Hematopoietic multipotent progenitor cell treated with erythropoietin and hydrocortisone succinate and interleukin-3 and kit ligand, for 17 days (in vitro differentiated cells): ENCODE data around the gene SLC18A3.

Experiments
- DNase-seq: peaks from one replicate; pipeline ENCODE4 v3.0.0-alpha.2; 2015; ENCODE audit warnings: low spot score

The SLC18A3 gene

DNA sequence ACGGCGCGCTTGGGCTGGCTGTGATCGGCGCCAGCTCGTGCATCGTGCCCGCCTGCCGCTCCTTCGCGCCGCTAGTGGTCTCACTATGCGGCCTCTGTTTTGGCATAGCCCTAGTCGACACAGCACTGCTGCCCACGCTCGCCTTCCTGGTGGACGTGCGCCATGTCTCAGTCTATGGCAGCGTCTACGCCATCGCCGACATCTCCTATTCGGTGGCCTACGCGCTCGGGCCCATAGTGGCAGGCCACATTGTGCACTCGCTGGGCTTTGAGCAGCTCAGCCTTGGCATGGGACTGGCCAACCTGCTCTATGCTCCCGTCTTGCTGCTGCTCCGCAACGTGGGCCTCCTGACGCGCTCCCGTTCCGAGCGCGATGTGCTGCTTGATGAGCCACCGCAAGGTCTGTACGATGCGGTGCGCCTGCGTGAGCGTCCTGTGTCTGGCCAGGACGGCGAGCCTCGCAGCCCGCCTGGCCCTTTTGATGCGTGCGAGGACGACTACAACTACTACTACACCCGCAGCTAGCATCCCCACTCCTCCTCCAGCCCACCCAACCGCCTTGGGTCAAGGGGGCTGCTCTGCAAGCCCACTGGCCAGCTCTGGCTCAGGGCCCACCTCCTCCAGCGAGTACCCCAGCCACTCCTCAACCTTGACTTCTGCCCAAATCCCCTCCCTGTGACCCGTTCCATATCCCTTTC is 1.9 kb downstream of the SLC18A3 start:
- DNase-seq: no peak

DNA sequence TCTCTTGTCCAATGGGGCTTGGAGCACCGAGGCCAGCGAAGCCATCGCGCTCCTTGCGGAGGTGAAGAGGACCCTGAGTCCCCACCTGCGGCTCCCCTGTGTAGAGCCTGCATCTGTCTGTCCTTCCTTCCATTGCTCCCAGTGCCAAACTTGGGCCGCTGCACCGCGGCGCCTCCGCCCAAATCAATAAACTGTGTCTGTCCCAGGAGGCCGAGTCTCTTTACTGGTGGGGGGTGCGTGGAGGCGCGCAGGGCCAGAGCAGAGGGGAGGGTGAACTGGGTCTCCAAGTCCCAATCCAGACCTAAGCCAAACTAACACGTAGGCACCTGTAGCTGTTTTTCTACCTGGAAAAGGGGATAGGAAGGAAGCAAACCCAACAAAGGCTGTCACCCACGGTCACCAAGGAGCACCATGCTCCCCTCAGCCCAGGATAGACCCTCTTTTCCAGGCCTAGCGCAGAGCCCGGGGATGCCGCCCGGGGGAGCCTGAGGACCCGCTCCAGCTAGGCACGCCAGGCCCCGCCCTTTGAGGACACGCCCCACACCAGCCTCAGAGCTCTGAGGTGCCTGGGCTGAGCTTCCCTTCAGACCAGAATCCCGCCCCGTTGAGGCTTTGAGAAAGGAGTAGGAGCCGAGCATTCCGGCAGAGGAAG is 2.5 kb downstream of the SLC18A3 start:
- no peak for DNase-seq

DNA sequence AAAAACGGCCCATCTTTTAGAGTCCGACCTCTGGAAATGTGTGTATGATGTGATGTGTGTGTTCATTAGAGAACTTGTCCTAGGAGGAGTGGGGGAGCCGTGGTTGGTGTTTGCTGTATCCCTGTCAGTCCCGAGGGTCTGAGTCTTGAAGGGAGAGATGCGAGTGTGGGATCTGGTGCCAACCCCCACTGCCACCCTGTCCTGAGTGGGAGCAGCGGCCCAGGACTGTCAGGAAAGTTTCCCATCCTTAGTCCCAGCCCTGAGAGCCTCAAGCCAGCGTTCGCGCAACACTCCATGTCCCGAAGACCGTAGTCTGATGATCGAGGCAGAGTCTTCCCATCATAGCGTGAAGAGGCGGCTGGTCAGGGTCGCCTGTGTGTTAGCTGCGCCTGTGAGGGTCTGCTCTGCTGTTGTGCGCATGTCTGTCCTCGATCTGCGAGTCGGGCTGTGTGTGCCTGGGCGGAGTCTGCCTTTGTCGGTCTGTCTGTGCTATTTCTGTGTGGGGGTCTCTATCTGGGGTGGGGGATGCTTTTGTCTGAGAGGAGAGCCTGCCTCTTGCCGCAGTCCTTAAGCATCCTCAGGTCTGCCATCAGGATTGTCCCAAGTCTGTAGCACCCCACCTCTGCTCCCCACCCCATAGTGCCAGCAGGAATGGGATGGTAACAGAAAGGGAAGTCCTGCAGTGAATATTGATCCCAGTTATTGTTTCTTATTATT is 3.2 kb downstream of the SLC18A3 start:
- DNase-seq: no peak

DNA sequence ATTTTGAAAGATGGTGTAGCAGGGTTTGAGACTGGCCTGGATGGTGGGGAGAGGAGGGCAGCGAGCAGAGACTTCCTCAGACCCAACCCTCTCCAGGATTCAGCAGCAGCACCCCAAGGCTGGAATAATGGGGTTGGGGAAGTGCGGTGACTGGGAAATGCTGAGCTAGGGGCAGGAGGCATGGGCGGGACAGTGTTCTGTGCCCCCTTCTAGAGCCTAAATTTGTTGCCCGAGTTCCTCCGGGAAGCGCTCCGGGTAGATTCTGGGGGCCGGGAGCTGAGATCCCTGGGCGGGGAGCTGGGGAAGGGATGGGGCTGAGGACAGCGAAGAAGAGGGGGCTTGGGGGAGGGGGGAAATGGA is 3.8 kb downstream of the SLC18A3 start, which contains the start of gene CHAT:
Gene CHAT, plus strand, starts transcription at position 156 of the 360 bp plus-strand sequence. Its CDS starts 153 bp downstream, at position 309.
- DNase-seq: no peak

DNA sequence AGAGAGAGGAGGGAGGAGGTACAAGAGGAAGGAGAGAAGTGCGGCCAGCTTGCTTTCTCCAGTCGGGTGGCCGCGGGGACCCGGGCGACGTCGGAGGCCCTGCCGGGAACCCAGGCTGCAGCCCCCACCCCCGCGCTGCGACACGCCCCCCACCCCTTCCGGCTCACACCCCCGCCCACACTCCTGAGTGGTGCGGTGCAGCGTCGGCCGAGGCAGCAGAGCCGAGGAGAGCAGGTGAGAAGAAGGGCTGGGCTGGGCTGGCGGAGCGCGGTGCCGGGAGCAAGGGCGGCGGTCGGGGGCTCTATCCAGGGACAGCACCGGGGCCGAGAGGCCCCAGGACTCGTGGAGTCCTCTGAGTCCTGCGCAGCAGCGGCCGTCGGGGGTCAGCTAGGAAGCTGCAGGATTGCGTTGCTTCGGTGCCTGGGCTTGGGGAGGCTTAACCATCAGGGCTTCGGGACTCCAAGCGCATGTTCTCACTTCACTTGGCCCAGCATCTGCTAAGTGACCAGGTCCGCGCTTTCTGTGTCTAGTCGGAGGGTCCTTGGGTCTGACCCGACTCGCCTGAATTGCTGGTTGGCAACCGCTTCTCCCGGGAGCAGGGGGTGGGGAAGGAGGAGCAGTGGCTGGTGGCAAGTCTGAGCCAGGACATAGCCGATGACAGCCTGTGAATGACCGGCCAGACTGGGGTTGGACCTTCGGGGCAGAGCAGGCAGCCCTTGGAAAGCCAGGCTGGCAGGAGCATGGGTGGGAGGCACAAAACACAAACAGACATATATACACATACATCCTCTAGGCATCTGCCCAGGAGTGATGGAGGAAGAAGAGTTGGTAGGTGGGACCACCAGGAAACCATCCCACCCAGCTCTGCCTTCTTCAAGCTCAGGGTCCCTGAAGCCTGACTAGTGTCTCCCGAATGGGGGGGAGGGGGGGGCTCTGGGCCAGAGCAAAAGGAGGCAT is 4.4 kb downstream of the SLC18A3 start:
- no peak for DNase-seq

DNA sequence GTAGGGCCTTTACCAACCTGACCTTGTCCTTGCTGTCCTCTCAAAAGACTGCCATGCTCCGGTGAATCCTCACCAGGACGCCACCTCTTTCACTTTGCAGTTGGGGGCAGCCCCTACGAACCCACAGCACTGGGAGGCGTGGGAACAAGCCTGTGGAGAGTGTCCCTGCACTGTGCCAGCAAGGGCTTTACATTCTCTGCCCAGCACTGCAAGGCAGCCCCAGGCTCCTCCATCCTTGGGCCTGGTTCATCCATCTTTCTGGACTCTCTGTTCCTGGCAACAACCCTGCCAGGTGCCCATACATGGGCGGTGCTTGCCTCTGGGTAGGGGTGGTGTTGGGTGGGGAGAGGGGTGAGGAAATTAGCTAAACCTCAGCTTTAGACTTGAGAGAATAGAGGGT is 5.1 kb downstream of the SLC18A3 start:
- no peak for DNase-seq

DNA sequence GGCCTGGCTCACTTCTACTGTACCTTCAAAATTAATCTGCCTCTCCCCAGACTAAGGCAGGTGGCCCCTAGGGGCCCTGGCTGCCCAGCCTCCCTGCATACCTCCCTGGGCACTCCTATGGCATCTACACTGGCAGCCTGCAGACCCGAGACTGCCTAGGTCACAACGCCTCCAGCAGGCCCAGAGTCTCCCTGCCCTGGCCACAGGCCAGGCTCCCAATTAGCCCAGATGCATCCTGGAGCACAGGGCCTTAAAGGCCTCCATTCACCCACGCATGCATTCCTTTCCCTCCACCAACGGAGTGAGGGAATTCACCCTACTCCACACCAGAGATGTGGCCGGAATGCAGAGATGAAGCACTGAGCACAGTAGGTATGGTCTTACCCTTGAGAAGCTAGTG is 5.6 kb downstream of the SLC18A3 start:
- no peak for DNase-seq

DNA sequence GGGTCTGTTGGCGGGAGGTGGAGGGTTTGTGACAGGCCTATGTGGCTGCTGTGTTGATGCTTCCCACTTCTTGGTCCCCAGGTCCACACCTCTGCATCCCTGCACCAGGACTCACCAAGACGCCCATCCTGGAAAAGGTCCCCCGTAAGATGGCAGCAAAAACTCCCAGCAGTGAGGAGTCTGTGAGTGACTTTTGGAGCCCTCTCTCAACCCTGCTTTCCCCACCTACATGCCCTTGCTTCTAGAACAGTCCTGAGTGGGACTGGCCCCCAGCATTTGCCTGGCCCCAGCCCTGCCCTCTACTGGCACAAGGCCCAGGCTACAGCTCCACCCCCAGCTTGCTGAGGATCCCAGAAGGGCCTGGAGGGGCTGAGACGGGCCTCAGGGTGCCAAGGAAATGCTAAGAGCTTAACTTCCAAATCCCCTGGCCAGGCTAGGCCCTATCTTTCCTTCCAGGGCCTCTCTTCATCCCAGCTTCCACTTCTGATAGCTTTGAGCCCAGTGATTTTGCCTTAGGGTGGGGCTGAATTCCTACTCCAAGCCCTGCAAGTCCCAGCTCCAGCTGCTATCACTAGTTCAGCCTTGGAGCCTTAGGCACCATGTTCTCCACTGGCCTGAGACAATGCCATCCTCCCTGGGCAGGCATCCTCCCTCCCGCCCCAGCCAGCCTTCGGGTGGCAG is 6.5 kb downstream of the SLC18A3 start:
- no peak for DNase-seq

DNA sequence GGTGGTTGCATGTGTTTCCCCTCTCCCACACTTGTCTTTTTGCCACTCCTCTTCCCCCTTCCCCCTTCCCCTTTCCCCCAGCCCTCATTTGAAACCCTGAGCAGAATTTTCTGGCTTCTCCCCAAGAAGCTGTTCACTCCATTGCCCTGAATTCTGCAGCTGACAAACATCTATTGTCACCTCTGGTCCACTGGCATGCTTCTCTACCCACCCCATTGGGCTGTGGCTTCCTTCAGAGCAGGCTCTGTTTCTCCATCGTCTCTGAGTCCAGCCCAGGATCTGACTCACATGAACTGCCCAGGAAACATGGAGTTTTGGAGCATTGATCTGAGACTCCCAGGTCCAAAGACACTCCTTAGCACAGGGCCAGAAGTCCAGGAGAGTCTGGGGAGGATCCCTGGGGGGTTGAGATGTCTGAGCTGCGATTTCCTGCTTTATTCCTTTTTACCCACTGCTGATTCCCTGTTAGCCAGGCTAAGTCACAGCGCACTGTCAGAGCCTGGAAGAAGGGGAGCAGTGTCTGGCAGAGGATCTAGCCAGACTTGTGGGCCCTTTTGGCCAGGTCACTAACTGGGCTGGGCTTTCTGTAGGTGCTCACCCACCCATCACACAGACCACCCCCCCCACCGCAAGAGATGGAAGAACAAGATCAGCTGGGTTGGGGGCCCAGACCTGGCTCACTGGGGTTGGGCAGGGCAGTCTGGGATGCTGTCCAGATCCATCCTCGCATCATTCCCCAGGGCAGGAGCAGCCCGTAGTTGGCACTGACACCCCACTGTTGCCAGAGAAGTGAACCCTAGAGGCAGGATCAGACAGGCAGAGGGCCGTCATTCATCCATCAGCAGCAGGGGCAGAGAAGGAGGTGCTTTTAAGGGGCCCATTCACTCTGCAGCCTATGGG is 7.3 kb downstream of the SLC18A3 start:
- no peak for DNase-seq

DNA sequence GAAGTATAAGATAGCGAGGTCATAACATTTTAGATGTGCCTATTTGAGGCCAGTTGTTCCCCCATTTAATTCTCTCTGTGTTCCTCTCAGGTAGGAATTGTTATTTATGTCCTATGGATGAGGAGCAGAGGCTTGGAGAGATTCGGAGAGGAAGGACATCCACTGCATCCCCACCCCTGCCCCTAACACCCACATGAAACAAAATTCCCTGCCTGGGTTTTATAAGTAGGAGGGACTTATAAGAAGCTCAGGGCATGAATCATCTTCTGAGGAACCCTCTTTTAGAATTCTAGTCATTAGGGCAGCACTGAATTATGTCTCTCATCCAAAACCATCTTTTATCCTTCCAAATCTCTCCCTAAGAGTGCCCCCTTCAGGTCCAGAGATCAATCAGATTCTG is 8.7 kb downstream of the SLC18A3 start:
- DNase-seq: no peak

DNA sequence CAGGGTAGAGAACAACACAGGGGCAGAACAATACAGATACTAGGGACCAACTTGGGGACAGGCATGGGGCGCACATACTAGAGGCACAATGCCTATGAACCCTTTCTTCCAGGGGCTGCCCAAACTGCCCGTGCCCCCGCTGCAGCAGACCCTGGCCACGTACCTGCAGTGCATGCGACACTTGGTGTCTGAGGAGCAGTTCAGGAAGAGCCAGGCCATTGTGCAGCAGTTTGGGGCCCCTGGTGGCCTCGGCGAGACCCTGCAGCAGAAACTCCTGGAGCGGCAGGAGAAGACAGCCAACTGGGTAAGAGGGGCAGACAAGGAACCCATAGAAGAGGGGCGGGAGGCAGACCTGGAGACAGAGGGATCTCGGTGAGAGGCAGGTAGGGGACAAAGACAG is 9.5 kb downstream of the SLC18A3 start:
- no peak for DNase-seq

DNA sequence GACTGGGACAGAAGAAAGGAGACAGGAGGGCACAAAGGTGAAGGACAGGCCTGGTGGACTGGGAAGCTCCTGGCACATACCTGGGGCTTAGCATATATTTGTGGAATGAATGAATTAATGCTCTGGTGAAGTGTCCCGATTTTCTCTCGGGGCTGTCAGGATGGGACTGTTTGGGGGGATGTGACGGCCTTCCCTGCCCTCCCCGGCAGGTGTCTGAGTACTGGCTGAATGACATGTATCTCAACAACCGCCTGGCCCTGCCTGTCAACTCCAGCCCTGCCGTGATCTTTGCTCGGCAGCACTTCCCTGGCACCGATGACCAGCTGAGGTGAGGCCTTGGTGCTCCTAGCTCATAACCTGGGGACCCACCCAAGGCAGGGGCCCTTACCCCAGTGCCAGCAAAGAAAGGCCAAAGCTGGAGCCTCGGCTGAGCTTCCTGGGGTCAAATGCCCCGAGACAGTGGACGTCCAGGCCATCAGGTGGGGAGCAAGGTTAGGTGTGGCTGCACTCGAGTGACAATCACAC is 10.2 kb downstream of the SLC18A3 start:
- DNase-seq: no peak

DNA sequence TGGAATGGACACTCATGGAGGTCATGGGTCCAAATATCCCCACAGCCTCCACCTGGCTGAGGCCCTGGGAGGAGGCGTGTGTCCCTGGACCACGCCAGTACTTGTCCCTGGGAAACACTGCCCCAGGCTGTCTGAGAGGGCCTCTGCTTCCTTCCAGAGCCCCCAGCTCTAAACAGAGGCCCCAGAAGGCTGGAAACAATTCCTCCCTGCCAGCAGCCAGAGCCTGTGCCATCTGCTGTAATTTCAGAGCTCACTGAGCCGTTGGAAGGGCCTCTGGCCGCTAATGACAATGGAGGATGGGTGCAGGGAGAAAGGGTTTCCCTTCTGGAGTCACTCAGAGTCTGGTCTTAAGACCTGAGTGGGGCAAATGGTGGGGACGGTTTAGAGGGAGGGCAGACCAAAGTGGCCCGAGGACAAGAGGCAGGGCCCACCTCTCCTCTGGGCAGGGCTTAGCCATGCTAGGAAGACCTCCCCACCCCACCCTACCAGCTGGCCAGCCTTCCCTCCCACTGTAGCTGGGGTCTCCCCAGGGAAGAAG is 10.8 kb downstream of the SLC18A3 start:
- DNase-seq: no peak

DNA sequence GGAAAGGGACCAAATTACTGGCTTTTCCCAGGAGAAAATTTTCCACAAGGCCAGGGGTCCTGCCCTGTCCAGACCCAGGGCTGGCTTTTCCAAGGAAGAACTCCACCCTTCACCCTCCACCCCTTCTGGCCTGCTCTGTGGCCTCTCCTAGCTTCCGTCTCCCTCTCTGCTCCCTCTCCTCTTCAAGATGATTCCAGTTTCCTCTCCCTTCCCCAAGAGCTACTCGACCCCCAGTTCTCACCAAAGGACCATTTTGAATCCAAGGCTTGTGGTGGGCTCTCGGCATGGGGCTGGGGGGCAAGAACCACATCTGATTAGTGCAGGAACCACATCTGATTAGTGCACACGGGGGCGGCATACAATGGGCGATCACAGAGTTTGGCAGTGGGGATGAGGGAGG is 11.5 kb downstream of the SLC18A3 start:
- DNase-seq: no peak

DNA sequence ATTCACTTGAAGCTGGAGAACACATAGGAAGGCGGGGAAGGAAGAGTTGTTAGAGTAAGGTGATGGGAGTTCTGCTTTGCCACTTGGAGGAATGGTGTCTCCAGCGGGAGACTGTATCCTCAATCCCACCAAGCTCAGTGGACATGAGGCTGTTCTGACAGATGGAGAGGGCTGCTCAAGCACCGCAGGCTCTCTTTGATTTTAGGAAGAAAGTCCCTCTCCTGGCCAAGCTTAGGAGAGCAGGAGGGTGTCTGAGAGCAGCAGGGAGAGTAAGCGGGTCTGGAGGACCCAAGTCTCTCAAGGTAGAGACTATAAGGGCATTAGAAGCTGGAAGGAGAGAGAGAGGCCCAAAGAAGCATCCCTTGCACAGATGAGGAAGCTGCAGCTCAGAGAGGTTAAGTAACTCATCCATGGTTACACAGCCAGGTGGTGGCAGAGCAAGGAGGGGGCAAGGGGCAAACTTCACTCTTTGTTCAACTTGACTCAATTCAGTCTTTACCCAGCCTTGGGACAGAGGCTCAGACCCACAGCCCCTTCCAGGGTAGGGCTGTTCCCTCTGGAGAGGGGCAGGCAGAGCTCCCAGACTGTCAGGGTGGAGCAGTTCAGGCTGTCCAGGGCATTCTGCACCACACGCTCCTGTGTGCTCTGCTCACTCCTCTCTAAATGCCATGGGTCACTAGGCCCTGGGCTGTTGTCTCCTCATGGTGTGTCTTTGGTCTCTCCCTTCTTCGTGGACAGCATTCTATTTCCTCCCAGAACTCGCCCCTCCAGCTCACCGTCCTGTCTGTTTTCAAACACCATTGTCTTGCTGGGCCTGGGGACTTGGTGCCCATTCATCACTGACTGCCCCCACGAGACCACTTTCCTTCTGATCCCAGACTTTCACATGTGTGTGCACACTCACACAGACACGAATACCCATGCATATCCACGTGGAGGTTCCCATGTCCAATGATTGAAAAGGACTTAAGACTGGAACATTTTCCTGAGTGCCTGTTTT is 12.6 kb downstream of the SLC18A3 start:
- DNase-seq: no peak

DNA sequence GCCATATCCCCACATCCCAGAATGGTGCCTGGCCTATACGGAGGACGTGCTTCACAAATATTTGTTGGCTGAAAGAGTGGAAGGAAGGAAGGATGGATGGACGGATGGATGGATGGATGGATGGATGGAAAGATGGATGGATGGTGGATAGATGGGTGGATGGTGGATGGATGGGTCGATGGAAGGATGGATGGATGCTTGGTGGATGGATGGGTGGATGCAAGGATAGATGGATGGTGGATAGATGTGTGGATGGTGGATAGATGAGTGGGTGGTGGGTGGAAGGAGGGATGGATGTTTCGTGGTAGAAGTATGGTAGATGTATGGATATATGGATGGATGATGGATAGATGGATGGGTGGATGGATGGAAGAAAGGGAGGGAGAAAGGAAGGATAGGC is 14.5 kb downstream of the SLC18A3 start:
- DNase-seq: no peak

DNA sequence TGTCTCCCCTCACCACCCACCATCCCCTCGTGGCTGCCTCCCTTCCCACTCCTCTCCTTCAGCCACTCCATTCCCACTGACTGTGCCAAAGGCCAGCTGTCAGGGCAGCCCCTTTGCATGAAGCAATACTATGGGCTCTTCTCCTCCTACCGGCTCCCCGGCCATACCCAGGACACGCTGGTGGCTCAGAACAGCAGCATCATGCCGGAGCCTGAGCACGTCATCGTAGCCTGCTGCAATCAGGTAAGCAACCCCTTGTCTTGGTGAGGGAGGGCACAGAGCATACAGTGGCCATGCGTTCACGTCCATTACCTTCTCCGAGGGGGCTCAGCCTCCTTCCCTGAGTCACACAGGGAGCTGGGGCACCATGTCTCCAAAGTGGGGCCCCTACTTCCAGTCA is 15.3 kb downstream of the SLC18A3 start:
- DNase-seq: no peak

DNA sequence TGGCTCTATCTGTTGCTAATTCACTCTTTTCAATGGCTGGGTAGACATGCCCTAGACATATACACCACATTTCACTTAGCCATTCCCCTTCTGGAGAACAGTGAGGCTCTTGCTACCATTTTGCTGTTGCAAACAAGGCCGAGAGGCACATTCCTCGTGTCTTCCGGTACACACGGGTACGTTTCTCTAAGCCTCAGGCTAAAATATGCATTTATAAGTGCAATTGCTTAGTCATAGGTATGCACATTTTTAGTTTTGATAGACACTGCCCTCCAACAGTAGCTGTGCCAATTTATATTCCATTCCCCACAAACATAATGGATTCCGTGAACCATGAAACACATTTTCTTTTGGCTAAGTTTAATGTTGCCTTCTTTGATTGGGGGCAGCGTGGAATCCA is 16.9 kb downstream of the SLC18A3 start:
- DNase-seq: no peak
